HG02870 (cell line): ENCODE results near the gene GORAB.

Source experiments
- ATAC-seq: cut with Tn5 transposase; IDR thresholded peaks from one replicate; pipeline ENCODE4 v1.9.1; 2021; ENCODE audit warnings: mild to moderate bottlenecking, moderate library complexity; ENCODE audit not compliant: unreplicated experiment

Gene GORAB

DNA sequence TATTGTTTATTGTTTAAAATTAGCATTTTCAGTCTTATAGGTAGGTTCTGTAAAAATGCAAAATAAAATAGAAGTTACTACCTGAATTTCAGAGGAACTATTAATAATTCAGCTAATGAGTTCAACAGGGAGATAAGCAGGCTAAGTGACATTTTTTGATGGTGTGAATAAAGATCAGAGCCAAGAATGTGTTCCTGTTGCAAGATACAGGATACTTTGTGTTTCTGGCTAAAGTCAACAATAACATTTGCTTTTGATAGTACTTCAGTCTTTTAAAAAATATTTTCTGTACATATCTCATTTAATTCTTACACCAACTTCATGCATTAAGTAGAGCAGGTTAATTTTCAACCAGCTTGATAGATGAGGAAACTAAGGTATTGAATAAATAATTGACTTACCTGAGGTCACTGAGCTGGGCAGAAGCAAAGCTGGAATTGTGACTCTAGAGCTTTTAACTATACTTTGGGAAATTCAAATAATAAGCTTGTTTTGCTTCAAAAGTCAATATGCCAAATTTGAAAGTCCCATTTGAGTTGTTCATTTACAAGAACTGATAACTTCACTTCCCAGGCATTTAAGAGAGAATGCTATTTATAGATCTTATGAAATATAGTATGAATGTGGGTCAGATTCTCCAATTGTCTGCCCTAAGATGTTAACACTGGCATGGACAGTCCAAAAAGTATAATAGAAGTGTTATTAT lies 6.0 kb downstream of the GORAB start:
- ATAC-seq = no peak

DNA sequence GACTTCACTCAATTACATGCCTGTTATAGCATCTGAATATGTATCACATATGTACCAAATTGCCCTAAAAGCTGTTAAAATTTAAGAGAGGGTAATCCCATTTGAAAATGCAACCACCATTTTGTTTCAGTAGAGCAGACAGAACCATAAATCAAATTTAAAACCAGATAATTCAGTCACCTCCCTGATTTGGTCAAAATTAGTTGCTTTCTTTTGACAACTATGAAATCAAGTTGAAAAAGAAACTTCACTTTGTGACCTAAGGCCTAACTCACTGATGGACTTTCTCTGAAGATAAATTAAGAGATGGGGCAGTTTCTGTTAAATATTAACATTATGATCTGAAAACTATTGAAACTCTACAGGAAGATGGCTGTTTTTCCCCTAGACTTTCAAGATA lies 6.7 kb downstream of the GORAB start:
- no peak for ATAC-seq

DNA sequence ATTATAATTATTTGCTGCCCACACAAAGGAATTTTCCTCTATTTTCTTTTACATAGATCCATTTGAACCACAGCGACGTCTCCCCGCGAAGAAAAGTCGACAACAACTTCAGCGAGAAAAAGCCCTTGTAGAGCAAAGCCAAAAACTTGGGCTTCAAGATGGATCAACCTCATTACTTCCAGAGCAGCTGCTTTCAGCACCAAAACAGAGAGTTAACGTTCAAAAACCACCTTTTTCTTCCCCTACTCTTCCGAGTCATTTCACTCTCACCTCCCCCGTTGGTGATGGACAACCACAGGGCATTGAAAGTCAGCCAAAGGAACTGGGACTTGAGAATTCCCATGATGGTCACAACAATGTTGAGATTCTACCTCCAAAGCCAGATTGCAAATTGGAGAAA lies 7.2 kb downstream of the GORAB start:
- no peak for ATAC-seq

DNA sequence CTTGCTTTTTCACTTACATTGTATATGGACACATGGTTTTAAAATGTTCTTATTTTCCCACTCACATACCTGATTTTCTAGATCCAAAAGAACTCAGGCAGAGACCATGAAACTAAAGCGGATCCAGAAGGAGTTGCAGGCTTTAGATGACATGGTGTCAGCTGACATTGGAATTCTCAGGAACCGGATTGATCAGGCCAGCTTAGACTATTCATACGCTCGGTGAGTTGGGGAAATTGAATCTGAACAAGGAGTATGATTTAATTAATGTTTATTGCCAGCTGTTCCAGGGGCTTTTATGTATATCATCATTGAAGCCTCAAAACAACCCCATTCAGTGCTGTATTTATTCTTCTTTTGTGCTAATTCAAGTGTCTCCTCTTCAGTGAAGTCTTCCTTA lies 12.7 kb downstream of the GORAB start:
- no peak for ATAC-seq

DNA sequence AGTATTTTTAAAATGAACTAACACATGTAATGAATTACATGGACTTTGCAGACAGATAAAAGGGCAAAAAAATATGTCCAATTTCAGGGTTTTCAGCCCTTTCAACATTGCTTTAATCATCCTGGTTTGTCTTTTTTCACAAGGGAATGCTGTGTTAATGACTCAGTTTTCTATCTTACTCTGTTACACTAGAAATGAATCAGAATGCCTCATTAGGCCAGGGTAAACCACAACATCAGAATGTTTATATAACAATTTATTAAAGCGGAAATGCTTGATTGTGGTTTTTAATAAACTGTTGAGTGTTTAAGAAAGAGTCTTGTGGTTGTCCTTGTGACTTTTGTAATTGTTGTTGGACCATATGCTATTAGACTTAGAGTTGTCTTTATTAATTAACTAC lies 13.5 kb downstream of the GORAB start:
- no peak for ATAC-seq

DNA sequence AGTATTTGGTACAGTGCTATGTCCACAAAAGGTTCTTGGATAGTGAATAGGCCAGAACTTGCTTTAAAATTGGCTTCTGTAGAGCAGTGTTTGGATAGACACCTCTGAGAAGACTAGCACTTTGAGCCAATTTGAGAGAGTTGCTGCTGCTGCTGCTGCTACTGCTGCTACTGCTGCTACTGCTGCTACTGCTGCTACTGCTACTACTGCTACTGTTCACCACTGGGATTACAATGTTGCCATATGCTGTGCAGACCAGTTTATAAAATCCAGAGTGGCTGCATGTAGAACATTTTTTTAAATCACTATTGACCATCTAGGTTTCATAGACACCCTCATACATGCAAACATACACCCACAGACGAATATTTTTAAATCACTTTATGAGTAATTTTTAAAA lies 15.3 kb downstream of the GORAB start:
- ATAC-seq = no peak

DNA sequence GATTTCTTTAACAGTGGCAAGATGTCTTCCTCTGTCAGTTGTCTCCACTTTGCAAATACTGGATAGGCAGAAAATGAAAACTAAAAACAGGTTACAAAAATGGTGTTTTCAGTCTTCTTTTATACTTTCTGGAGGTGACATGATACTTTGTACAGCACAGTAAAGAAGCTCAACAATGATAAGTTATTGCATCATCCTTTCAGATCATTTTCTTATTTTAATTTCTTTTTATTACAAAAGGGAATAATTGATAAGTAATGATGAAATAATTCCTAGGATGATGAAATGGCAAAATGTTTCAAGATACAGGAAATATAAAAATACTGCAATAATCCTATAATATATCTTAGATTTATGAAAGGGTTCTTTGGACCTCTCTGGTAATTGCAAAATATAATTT lies 16.5 kb downstream of the GORAB start:
- ATAC-seq = no peak

DNA sequence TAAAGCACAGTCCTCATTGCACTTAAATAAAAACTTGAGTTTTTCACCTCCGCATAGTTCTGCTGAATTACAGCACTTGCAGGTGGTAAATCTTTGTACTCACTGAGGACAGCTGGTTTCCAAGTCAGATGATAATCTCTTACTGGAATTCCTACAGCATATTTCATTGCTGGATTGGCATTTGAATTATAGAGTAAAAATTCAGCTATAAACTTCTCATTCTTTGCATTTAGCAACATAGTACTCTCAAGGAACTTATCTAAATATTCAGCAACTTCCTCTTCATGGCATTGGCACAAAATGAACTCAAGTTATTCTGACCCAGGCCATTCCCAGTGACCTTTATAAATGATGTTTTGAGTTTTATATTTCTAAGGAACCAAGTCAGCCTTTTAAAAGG lies 23.4 kb downstream of the GORAB start:
- no peak for ATAC-seq

DNA sequence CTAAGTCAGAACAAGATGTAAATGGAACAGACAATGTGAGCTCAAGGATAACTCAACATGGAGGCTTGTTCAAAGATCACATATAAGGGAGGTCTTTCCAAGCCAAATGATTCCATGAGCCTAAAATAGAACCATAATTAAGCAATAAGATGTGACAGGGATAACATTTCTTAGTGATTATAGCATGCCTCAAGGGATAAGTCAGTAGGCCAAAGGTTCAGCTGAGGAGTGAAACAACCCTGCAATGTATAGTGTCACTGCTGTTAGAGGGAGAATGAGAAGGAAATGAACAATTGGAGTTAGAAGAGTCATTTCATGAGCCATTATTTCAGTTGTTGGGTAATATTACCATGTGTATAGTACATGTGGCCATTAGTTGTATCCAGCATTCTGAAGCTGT lies 25.0 kb downstream of the GORAB start:
- no peak for ATAC-seq

DNA sequence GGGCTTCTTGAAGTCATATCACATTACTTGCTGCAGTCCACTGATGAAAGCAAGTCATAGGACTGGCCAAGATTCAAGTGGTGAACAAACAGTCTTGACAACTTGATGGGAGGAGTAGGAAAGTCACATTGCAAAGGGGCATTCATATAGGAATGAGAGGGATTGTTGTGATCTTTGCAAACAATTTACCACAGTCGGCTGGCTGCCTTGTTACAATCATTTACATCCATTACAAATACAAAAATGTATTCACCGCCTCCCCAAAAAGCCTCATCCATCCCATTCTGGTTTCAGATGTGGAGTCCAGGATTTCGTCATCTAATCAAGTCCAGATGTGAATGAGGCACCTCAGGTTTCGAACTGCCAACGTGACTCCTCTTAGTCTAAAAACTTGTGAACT lies 26.8 kb downstream of the GORAB start:
- ATAC-seq = no peak

DNA sequence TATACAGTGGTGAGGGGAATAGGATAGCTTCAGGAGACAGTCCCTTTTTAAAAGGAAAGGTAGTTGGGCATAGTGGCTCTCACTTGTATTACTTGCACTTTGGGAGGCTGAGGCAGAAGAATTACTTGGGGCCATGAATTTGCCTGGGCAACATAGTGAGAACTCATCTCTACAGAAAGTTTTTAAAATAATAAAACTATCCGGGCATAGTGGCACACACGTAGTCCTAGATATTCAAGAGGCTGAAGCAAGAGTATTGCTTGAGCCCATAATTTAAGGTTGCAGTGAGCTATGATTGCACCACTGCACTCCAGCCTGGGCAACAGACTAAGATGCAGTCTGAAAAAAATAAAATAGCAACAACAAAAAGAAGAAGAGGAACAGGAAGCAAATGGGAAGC lies 27.2 kb downstream of the GORAB start:
- ATAC-seq = no peak

DNA sequence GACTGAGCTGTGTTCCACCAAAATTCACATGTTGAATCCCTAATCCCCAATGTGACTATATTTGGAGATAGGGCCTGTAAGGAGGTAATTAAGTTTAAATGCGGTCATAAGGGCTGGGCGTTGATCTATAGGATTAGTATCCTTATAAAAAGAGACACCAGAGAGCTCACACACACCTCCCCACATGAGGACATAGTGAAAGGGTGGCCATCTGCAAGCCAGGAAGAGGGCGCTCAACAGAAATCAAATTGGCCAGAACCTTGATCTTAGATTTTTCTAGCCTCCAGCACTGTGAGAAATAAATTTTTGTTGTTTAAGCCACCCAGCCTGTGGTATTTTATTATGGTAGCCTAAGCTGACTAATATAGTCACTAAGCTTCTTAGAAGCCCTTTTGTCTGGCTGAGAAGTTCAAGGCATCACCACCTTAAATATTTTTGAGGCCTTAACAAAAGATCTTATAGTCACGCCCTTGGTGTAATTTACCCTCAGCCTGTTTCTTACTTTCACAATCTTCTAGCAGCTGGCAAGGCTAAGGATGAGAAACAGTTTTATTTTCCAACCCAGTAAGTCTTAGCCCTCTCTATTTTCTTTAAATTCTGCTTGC lies 28.8 kb downstream of the GORAB start:
- ATAC-seq = no peak

DNA sequence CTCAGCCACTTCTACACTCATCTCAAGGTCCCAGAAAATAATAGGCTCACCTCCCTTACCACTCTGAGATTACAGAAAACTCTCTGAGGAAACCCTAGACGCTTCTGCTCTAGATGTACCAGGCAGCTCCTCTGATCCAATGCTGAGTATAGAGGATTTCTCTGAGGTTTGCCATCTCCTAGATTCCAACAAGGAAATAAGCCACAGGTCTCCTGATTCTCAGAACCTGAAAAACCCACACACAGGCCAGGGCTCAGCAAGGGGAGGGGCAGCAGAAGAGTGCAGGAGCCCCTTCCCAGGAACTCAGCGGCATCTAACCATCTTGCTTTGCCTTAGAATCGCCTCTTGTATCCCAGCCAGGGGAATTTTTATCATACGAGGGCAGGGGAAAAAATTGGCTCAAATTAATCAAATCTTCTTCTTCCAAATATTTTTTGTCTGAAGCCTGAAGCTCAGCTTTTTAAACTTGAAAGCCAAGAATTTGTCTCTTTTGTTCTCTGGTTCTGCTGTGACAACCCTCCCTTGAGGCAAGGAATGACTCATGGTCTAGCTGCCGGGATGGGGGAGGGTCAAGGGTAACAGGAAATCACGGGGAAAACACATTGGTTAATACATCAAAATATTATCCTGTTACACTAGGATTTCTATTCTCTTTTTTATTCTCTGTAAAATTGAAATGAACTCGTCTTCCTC lies 30.8 kb downstream of the GORAB start:
- peak; percentile 82 for ATAC-seq

DNA sequence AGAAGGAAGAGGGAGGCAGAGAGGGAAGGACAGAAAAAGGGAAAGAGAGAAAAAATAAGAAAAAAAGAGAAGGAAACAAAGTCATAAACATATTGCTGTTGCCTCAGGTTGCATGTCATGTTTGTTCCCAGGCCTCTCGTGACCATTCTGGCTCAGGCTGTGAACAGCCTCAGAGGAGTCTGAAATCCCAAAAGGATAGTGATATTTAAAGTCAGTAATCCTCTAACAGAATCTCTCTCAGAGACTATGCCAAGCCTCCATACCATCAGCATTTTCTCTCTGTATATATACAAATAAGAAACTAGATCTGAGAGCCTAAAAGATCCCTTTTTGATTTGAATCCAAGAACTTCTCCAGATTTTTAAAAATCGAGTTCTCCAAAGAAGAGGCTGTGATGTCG lies 35.2 kb downstream of the GORAB start:
- ATAC-seq = no peak

DNA sequence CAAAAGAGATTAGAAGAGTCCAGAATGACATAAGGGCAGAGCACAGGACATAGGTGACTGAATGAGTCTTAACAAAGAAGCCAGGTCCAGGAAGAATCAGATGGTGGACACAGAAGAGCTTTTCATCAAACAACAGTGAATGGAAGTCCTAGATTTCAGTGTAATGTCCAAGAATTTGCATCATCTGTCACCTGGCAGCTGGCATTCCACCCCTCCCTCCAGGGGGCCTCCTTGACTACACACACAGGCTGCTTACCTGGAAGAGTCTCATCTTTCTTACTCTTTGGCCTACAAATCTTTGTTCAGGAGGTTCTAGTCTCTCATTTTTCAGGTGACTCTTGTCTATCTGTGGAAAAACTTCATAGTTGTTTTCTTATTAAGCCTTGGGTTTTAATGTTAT lies 36.2 kb downstream of the GORAB start:
- ATAC-seq = no peak

DNA sequence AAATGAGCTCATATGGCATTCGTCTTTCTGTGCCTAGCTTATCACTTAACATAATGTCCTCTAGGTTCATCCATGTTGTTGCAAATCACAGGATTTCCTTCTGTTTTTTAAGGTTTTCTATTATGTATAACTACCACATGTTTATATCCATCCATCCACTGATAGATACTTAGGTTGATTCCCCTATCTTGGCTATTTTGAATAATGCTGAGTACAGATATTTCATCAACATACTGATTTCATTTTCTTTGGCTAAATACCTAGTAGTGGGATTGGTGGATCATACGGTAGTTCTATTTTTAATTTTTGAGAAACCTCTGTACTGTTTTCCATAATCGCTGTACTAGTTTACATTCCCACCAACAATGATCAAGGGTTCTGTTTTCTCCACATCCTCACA lies 45.0 kb downstream of the GORAB start:
- no peak for ATAC-seq

DNA sequence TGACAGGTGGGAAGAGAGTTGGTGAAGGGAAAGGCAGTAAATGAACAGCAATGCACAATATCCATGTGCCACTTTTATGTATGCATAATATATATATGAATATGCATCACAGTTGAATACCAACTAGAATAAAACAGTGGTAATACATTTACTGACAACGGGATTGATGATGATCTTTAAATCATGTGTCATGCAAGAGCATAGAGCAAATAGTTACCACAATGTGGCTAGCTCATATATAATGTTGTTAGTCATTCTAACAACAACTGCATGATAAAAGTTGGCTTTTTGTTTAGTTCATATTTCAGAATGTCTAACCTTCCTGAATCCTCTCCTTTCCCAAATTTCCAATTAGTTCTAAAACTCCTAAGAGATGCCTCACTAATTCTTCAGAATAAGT lies 46.4 kb downstream of the GORAB start:
- no peak for ATAC-seq

DNA sequence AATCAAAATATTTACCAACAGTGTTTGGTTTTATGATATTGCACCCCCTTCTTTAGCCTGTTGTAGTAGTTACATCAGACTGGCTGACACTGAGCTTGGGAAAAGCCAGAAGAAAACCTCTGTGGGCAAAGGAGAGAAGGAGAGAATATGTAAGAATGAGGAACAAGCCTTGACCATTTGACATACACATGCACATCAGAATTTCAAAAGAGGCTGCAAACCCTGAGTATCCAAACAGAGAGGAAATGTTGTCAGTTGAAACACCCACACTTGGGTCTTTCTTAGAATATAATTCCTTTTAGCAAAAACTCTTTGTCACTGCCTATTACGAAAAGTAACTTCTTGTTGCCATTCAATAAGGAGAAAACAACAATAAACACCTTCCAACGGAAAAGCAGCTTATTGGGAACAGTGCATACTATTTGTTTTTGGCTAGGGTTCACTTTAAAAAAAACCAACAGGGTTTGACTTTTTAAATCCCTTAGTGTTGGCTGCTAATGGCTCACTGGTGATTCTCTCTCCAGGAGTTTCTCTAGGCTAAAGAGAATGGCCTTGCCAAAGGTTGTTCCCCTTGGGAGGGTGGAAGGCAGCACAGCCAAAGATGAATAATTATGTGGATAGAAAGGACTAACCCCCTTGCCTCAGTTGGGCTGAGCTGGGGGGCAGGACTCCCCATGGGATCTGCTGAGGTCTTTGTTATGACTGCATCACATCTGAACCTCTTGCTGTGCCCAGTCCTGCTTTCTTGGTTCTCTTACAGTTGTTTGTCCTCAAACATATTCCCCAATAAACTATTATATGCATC lies 48.9 kb downstream of the GORAB start:
- ATAC-seq = no peak

DNA sequence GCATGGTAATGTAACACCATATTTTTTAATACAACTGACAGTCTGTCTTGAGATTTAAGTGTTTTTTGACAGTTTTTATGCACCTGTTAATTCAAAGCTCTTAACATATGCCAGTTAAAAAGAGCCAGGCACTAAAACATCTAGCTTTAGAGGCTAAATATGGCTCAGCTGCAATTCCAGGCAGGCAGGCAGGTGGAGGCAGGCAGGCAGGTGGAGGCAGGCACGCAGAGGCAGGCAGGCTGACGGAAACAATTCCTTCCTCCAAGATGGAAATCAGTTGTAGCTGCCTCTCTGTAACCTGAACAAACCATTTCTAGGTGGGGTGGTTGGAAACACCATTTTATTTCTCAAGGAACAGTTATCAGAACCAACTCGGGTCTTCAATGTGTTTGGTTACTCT lies 51.2 kb downstream of the GORAB start:
- no peak for ATAC-seq

DNA sequence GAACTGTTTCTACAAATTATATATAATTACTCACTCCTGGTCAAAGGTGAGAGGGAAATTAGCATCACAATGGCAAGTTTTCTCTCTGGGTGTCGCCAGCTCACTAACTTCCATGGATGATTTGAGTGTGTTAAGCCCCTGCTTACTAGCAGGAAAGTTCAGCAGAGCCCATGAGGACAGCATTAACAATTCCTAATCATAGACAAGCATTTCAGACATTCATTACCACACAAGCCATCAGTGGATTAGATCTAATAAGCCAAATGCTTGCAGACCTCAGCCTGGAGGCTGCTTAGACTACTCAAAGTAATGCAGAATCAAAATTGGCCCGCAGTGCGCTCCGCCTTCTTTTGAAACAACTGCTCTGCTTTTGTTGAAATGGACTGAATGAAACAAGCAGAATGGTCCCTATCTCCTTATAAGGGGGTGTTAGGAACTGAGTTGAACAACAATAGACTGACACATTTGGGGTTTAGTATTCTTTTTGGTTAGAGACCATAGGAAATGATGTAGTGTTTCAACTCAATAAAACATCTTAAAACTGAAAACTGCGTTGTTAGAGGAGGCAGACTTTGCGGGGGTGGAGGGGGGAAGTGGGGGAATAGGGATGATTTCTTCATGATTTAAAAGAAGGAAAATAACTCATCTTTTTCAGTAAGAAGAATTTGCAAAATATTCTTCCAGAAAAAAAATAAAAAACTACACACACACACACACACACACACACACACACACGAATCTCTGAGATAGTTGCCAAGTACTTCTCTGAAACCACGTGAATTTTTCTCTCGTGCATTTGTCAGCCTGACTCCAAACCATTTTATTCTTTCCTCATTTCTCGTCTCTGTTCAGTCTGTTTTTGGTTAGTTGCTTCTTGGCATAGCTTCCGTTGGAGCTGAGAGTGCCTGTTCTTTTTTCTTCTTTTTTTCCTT lies 54.6 kb downstream of the GORAB start:
- no peak for ATAC-seq

DNA sequence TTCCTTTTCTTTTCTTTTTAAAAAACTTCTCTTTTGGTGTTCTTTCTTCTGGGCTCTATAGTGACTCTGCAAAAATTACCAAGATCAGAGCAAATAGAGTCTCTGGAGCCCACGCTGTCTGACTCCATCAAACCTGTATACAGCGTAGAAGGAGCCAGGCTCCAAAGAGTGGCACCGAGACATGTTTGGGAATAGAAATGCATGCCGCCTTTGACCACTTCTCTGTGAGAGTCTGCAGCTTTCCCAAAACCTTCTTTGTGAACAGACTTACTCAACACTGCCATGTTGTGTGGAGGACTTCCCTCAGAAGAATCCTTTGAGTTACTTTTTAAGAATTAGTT lies 55.3 kb downstream of the GORAB start:
- no peak for ATAC-seq
